ENCODE results near the gene CORIN.

CORIN gene

DNA sequence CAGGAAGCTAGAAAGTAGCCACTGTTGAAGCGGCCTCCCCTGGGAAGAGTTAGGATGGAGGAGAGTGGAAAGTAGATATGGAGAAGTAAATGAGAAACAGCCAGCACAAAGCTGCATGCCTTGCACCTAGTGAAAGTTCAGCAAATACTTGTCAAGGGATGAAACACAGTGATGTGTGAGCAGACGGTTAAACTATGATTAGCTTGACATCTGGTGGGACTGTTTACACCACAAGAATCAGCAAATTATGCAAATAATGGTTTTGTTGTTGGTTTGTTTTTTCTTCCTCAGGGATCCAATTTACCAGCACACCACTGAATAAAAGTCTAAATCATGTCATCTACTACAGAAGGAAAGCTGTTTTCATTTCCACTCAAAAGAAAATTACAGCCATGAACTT is 87.1 kb downstream of the CORIN start:
- DNase-seq (ENCODE audit: extremely low read depth, low read depth): no peak

DNA sequence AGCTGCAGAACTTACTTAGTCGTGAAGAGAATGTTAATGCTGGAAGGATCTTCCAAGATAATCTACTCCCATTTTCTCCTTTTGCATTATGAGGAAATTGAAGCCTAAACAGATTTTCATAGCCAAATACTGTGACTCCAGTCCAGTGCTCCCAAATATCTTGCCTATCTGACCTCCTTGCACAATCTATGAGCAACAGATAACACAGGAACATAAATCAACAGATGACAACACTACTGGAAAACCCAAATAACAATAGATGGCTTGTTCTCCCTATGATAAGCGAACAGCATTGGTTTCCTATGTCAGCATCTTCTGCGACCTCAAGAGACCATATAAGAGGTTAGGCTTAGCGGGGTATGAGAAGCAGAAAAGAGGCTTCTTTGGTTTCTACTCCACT is 88.0 kb downstream of the CORIN start:
- DNase-seq (ENCODE audit: extremely low read depth, low read depth): no peak
- TF ChIP-seq, protein P1, sequence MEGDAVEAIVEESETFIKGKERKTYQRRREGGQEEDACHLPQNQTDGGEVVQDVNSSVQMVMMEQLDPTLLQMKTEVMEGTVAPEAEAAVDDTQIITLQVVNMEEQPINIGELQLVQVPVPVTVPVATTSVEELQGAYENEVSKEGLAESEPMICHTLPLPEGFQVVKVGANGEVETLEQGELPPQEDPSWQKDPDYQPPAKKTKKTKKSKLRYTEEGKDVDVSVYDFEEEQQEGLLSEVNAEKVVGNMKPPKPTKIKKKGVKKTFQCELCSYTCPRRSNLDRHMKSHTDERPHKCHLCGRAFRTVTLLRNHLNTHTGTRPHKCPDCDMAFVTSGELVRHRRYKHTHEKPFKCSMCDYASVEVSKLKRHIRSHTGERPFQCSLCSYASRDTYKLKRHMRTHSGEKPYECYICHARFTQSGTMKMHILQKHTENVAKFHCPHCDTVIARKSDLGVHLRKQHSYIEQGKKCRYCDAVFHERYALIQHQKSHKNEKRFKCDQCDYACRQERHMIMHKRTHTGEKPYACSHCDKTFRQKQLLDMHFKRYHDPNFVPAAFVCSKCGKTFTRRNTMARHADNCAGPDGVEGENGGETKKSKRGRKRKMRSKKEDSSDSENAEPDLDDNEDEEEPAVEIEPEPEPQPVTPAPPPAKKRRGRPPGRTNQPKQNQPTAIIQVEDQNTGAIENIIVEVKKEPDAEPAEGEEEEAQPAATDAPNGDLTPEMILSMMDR (IDR thresholded peaks at IDR 0.05; ENCODE audit: low read depth, low read length): no peak

More for the DNA sequence above, 87.1 kb downstream of the CORIN start:
- TF ChIP-seq, protein P1 (IDR thresholded peaks at IDR 0.05; ENCODE audit: low read depth, low read length): no peak

DNA sequence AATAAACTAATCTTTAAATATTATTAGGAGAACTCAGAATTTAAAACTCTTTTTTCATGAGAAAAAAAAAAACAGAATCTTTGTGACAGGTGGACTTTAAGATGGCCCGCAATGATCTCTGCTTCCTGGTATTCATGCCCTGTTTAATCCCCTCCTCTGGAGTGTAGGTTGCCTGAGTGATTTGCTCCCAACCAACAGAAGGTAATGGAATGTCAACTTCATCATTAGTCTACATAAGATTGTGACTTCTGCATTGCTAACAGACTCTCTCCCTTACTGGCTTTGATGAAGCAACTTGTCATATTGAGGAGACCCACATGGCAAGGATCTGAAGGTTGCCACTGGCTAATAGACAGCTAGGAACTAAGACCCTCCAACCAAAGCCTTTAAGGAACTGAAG is 88.8 kb downstream of the CORIN start:
- TF ChIP-seq, protein P1 (IDR thresholded peaks at IDR 0.05; ENCODE audit: low read depth, low read length): no peak

DNA sequence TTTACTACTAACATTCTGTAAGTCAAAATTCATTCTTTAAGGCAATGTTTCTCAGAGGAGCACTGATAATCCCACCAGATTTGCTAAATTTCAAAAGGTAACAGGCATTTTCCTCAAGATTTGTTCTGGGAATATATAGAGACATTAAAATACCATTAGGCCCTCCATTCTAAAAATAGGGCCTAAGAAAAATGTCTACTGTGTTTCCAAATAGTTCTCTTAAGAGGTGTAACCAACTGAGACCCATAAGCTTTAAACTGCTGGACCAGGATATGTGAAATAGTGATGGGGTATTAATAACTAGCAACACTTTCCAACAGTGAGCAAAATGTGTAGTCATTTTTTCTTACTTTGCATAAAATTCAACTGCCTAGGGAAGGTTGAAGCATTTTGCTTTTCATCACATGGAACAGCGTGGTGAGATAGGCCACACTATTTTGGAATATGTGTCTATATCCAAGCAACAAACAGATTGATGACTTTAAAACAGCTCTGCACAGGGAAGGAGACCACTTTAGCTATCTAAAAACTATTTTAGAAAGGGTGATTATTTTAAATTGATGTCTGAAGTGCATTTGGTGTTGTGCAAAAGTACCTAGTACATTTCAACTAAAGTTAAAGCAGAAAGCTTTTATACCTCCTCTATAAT is 89.9 kb downstream of the CORIN start:
- TF ChIP-seq, protein P1 (IDR thresholded peaks at IDR 0.05; ENCODE audit: low read depth, low read length): no peak

More for the DNA sequence above, 88.8 kb downstream of the CORIN start:
- no peak for DNase-seq (ENCODE audit: extremely low read depth, low read depth)

DNA sequence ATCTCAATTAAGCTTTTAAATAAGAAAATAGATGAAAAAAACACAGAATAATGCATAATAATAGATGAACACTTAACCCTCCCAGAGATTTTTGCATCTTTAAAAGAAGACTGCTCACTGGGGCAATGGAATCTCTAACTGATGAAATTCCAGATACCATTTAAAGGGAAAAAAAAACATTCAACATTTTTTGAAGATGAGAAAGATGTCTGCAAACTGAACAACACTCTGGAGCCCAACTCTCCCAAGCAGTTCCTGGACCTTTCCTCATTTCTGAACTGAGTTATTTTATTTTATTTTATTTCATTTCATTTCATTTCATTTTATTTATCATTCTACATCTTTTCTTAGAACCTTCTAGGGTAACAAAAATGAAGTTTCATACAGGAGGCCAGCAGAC is 90.7 kb downstream of the CORIN start:
- no peak for DNase-seq (ENCODE audit: extremely low read depth, low read depth)
- TF ChIP-seq, protein P1 (IDR thresholded peaks at IDR 0.05; ENCODE audit: low read depth, low read length): no peak

More for the DNA sequence above, 89.9 kb downstream of the CORIN start:
- DNase-seq (ENCODE audit: extremely low read depth, low read depth): no peak

DNA sequence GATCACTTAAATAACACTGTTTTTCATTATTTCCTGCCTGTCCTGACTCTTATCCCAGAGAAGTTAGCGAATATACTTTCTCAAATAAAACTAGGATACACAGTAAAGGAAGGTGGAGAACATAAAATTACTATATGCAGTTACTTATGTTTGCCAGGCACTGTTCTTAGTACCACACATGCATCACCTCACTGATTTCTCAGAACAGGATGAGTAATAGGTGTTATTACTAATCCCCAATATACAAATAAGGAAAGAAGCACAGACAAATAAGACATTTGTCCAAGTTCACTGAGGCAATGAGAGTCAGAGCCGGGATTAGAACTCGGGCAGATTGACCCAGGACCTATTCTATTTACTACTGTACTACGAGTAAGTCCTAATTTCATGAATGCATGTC is 91.7 kb downstream of the CORIN start:
- DNase-seq (ENCODE audit: extremely low read depth, low read depth): no peak
- TF ChIP-seq, protein P1 (IDR thresholded peaks at IDR 0.05; ENCODE audit: low read depth, low read length): no peak

DNA sequence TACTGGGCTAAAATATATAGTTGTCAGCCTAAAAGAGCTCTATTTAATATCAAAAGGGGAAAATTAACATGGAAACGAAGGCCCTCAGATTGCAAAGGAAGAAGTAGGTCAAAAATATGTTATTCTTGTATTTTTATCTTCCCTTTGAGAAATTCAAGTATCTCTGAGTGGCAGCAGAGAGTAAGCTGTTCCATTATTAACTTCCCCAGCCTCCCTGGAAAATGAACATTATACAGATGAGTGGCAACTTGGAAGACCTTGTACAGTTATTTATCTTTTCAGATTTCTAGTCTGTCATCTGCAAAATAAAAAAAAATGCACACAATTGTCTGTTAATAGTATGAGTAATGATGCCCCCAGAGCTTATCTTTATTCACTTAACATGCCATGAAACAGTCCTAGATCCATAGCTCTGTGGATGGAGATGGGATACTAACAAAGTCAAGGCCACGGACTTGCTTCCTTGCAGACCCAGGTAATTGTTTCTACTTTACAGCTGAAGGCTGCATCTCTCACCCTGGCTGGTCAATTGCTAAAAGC is 93.0 kb downstream of the CORIN start:
- DNase-seq (ENCODE audit: extremely low read depth, low read depth): no peak
- TF ChIP-seq, protein P1 (IDR thresholded peaks at IDR 0.05; ENCODE audit: low read depth, low read length): no peak
